Endothelial cell of umbilical vein (primary cell): ENCODE data around the gene CRYBB2. TPM values are rescaled to one million over a fixed set of nuclear protein-coding genes. Genes with fewer than 3 reads are reported as not detected.
"Not testable (repeated sequence)": the region's sequence is repeated elsewhere in the genome, so short reads cannot be mapped to it uniquely, and the experiment has no call there.

Experiments
- BruUV-seq: library from RNA; stranded (reverse); fragments of 400-500 nt; replicated peaks from 2 replicates; lab custom pipeline; 2021; lab: Mats Ljungman, UMichigan
- CTCF ChIA-PET: fragments of 300-600, 350-600 bp; sonication (Branson Sonifier 250); formaldehyde crosslinking; loops from one replicate; lab custom pipeline; 2021; ENCODE audit warnings: antibody characterized with exemption, inconsistent platforms; lab: Charles Lee
- POLR2A ChIA-PET: fragments of 300-600, 350-600 bp; sonication (Branson Sonifier 250); formaldehyde crosslinking; loops from one replicate; lab custom pipeline; 2021; ENCODE audit warnings: antibody characterized with exemption, inconsistent platforms; lab: Charles Lee
- DNase-seq: peaks from one replicate; pipeline ENCODE4 v3.0.0-alpha.2; 2011; ENCODE audit warnings: low read depth, low spot score
- FAIRE-seq: peaks from 2 replicates; lab custom pipeline; 2011; peaks lifted over from hg19 to GRCh38; lab: Jason Lieb, UNC
- H2AFZ ChIP-seq: 2 replicates; pipeline ENCODE4 v1.6.0; 2012; ENCODE audit warnings: low read depth, low read length, control low read depth, inconsistent platforms
- H3K27ac ChIP-seq: 2 replicates; pipeline ENCODE4 v1.5.1; 2011; ENCODE audit warnings: low read depth, mild to moderate bottlenecking, control low read depth, low read length, moderate library complexity; ENCODE audit not compliant: insufficient read depth
- H3K27me3 ChIP-seq, 2 experiments: 2 replicates each; pipeline versions ENCODE4 v1.6.0 to v1.6.1; 2011; ENCODE audit warnings: low read length in 2 of 2, mixed read lengths in 1 of 2; ENCODE audit not compliant: control insufficient read depth in 2 of 2, insufficient read depth in 2 of 2
- H3K36me3 ChIP-seq, 2 experiments: 2 replicates in 1 of 2; 3 replicates in 1 of 2; pipeline ENCODE4 v1.5.1; 2011; ENCODE audit warnings: low read length in 2 of 2, mild to moderate bottlenecking in 1 of 2, moderate library complexity in 1 of 2; ENCODE audit not compliant: control insufficient read depth in 2 of 2, insufficient read depth in 2 of 2; ENCODE audit errors: extremely low read depth in 1 of 2
- H3K4me1 ChIP-seq: 3 replicates; pipeline ENCODE4 v1.5.1; 2011; ENCODE audit warnings: mild to moderate bottlenecking, low read length; ENCODE audit not compliant: control insufficient read depth, insufficient read depth; ENCODE audit errors: extremely low read depth
- H3K4me2 ChIP-seq: 2 replicates; pipeline ENCODE4 v1.6.1; 2011; ENCODE audit warnings: low read length, control low read depth, mixed read lengths; ENCODE audit not compliant: insufficient read depth
- H3K4me3 ChIP-seq, 3 experiments: fragments of 200-600 bp in 1 of 3; sonication (generic), shearing (Covaris generic) in 1 of 3; replicated peaks in 1 of 3; 2 replicates each; pipeline ENCODE4 v1.5.1; 2011 to 2016; ENCODE audit warnings: control low read depth in 3 of 3, low read length in 3 of 3, mild to moderate bottlenecking in 2 of 3, inconsistent platforms in 1 of 3, low read depth in 1 of 3, moderate library complexity in 1 of 3; ENCODE audit not compliant: insufficient read depth in 1 of 3
- H3K79me2 ChIP-seq: 2 replicates; pipeline ENCODE4 v1.6.0; 2012; ENCODE audit warnings: low read length, inconsistent platforms; ENCODE audit not compliant: control insufficient read depth, insufficient read depth
- H3K9ac ChIP-seq: replicated peaks from 2 replicates; pipeline ENCODE3; 2011; ENCODE audit warnings: low read length, control low read depth; ENCODE audit not compliant: insufficient read depth; ENCODE audit errors: extremely low read depth
- H3K9me1 ChIP-seq: replicated peaks from 3 replicates; pipeline ENCODE4 v1.6.0; 2011; ENCODE audit warnings: mild to moderate bottlenecking, low read length; ENCODE audit not compliant: control insufficient read depth, insufficient read depth; ENCODE audit errors: extremely low read depth
- H3K9me3 ChIP-seq: replicated peaks from 2 replicates; pipeline ENCODE4 v1.5.1; 2012; ENCODE audit warnings: low read length, inconsistent platforms; ENCODE audit not compliant: control insufficient read depth, insufficient read depth
- H4K20me1 ChIP-seq: replicated peaks from 2 replicates; pipeline ENCODE3; 2011; ENCODE audit warnings: mild to moderate bottlenecking, low read length; ENCODE audit not compliant: control insufficient read depth, insufficient read depth; ENCODE audit errors: extremely low read depth
- CTCF ChIP-seq, 2 donors: IDR thresholded peaks; 1 replicate in 1 of 2; 2 replicates in 1 of 2; pipeline ENCODE4 v1.5.1; 2011; ENCODE audit warnings: low read length in 2 of 2, mild to moderate bottlenecking in 2 of 2, moderate library complexity in 2 of 2, control low read depth in 1 of 2, inconsistent platforms in 1 of 2, low read depth in 1 of 2; ENCODE audit not compliant: insufficient read depth in 1 of 2; ENCODE audit errors: extremely low read depth in 1 of 2
- EZH2 ChIP-seq: IDR thresholded peaks from 2 replicates; pipeline ENCODE4 v1.6.1; 2012; ENCODE audit warnings: borderline replicate concordance, low read depth, mild to moderate bottlenecking, moderate library complexity, low read length, inconsistent platforms; ENCODE audit not compliant: severe bottlenecking
- FOS ChIP-seq: IDR thresholded peaks from 2 replicates; pipeline ENCODE4 v1.6.1; 2011; ENCODE audit warnings: mild to moderate bottlenecking, low read length, moderate library complexity, borderline replicate concordance; ENCODE audit not compliant: insufficient read depth
- GATA2 ChIP-seq: IDR thresholded peaks from 2 replicates; pipeline ENCODE4 v1.7.0; 2011; ENCODE audit warnings: low read depth, mild to moderate bottlenecking, moderate library complexity, mixed read lengths, low read length; ENCODE audit not compliant: insufficient read length, insufficient read depth
- JUN ChIP-seq: IDR thresholded peaks from 2 replicates; pipeline ENCODE4 v1.6.1; 2011; ENCODE audit warnings: borderline replicate concordance, low read depth; ENCODE audit not compliant: insufficient read length, insufficient read depth
- MAX ChIP-seq: IDR thresholded peaks from 2 replicates; pipeline ENCODE4 v1.6.1; 2011; ENCODE audit not compliant: insufficient read depth, insufficient read length
- MYC ChIP-seq: IDR thresholded peaks from one replicate; pipeline ENCODE4 v1.6.1; 2011; ENCODE audit warnings: mild to moderate bottlenecking, low read depth, low read length
- POLR2A ChIP-seq: IDR thresholded peaks from 2 replicates; pipeline ENCODE4 v1.6.1; 2012; ENCODE audit warnings: low read depth, mild to moderate bottlenecking, control low read depth, low read length
- POLR2AphosphoS5 ChIP-seq: IDR thresholded peaks from 2 replicates; pipeline ENCODE4 v1.6.1; 2012; ENCODE audit warnings: low read depth, mild to moderate bottlenecking, control low read depth, low read length, moderate library complexity; ENCODE audit not compliant: insufficient read depth
- dilution Hi-C: fragments of 300-500 bp; cut with MboI; formaldehyde crosslinking; loops from one replicate; pipeline ENCODE4 v1.15.0; 2019; ENCODE audit warnings: low sequenced_read_pairs; ENCODE audit not compliant: extremely low pct_ligation_motif_present
- intact Hi-C: fragments of 100-400 bp; cut with micrococcal nuclease; formaldehyde crosslinking; loops from one replicate; pipeline ENCODE4 v1.10.0; 2022
- polyA plus RNA-seq, 4 experiments: library from polyadenylated mRNA; depleted of rRNA in 3 of 4; stranded (reverse) in 3 of 4; unstranded in 1 of 4; fragments of >200 nt; gene quantifications; 2 replicates each; pipeline versions ENCODE4 v1.2.1 to v1.2.3, GENCODE V29; 2011 to 2012; ENCODE audit warnings: missing spikeins in 1 of 4
- total RNA-seq: library from RNA; stranded (reverse); gene quantifications from 2 replicates; pipeline ENCODE4 v1.2.3, GENCODE V29; 2021

CRYBB2 gene
- total and polyA plus RNA-seq, 2 donors (not counting 3 experiments of a cell fraction or from before 2014, with no cell fraction given) = 0.36 to 1.4 TPM

DNA sequence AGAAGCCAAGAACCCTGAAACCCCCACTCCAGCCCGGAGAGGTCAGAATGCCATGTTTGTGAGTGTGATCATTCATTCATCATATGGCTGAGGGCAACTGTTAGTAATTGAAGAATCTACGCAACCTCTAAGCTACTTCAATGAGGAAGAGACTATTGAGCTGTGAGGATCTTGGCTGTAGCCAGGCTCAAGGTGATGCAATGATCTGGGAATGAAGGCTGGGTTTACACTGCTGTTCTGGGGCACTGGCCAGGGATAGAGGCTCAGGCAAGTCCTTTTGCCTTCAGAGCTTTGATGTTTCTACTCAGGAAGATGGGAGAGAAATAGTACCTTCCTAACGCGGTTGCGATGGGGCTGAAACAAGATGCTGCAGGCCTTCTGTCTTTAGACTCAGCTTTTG, 12.9 kb downstream of the CRYBB2 start:
- POLR2A ChIA-PET = no interaction called here
- CTCF ChIA-PET = no interaction called here
- intact Hi-C loops = no loop called here

DNA sequence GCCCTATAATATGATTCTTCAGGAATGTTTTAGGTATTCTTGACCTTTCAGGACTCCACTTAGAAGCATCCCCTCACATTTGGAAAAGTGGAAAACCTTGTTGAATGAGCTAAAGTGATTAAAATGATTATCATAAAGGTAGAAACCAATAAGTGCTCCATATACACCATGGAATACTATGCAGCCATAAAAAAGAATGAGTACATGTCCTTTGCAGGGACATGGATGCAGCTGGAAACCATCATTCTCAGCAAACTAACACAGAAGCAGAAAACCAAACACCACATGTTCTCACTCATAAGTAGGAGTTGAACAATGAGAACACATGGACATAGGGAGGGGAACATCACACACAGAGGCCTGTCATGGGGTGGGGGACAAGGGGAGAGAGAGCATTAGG, 14.3 kb downstream of the CRYBB2 start:
- DNase-seq, H3K9me3 ChIP-seq, intact Hi-C loops, FAIRE-seq, H3K27me3 ChIP-seq, H3K4me2 ChIP-seq, H3K9ac ChIP-seq, BruUV-seq, H2AFZ ChIP-seq, H4K20me1 ChIP-seq, dilution Hi-C loops, H3K27ac ChIP-seq, H3K36me3 ChIP-seq, H3K4me3 ChIP-seq, POLR2A ChIA-PET, H3K79me2 ChIP-seq, H3K9me1 ChIP-seq, CTCF ChIA-PET, H3K4me1 ChIP-seq: not testable (repeated sequence)

More for the DNA sequence above, 12.9 kb downstream of the CRYBB2 start:
- no peaks in the 10 kb centered on the region for H3K9me3 ChIP-seq
- H2AFZ ChIP-seq = no peak overlapping the region
- DNase-seq (no peak), FAIRE-seq (no peak)
- H3K4me1 ChIP-seq = peaks cover 3% of the 10 kb centered on the region
- dilution Hi-C loops = no loop called here
- no peaks in the 10 kb centered on the region for H4K20me1 ChIP-seq
- H3K36me3 ChIP-seq = no peaks in the 10 kb centered on the region
- no peaks in the 10 kb centered on the region for H3K79me2 ChIP-seq
- no peak overlapping the region for H3K9ac ChIP-seq
- no peak overlapping the region for H3K4me2 ChIP-seq
- no peak overlapping the region for H3K4me3 ChIP-seq
- H3K27me3 ChIP-seq = peaks cover 0 to 3% of the 10 kb centered on the region in 2 experiments
- H3K9me1 ChIP-seq = no peaks in the 10 kb centered on the region
- BruUV-seq = no TSS peak
- H3K27ac ChIP-seq = no peak overlapping the region
- no peak for TF ChIP-seq MYC
- TF ChIP-seq FOS = no peak
- TF ChIP-seq POLR2A = no peak
- TF ChIP-seq POLR2AphosphoS5 = no peak
- TF ChIP-seq MAX = no peak
- no peak for TF ChIP-seq GATA2
- TF ChIP-seq EZH2 = no peak
- TF ChIP-seq JUN = no peak
- no peak for TF ChIP-seq CTCF (IDR thresholded peaks at IDR 0.05; ENCODE audit: extremely low read depth in 1 of 2, insufficient read depth in 1 of 2, low read depth in 1 of 2, low read length in 2 of 2)
